DOHH2 (cell line): ENCODE data around the gene LYAR.

Experiments
- H3F3A ChIP-seq: fragments of 200-600 bp; sonication (generic), shearing (Covaris generic); 2 replicates; pipeline ENCODE4 v1.6.0; 2016; ENCODE audit warnings: antibody characterized with exemption, mild to moderate bottlenecking; ENCODE audit not compliant: control insufficient read depth, insufficient read depth
- H3K27ac ChIP-seq: fragments of 200-600 bp; sonication (generic); 2 replicates; pipeline ENCODE4 v1.5.1; 2014; ENCODE audit warnings: low read depth, mild to moderate bottlenecking, low read length, moderate library complexity
- H3K27me3 ChIP-seq: fragments of 200-600 bp; sonication (generic); 2 replicates; pipeline ENCODE4 v1.6.1; 2014; ENCODE audit warnings: mild to moderate bottlenecking, low read length, mixed read lengths; ENCODE audit not compliant: control insufficient read depth
- H3K36me3 ChIP-seq: fragments of 200-600 bp; sonication (generic); 2 replicates; pipeline ENCODE4 v1.6.1; 2014; ENCODE audit warnings: mild to moderate bottlenecking, low read length, moderate library complexity, mixed read lengths; ENCODE audit not compliant: control insufficient read depth
- H3K4me1 ChIP-seq: fragments of 200-600 bp; sonication (generic); 2 replicates; pipeline ENCODE4 v1.6.1; 2014; ENCODE audit warnings: mild to moderate bottlenecking, low read length, mixed read lengths; ENCODE audit not compliant: control insufficient read depth
- H3K4me2 ChIP-seq: fragments of 200-600 bp; sonication (generic); 2 replicates; pipeline ENCODE4 v1.6.0; 2014; ENCODE audit warnings: mild to moderate bottlenecking, low read length, moderate library complexity
- H3K4me3 ChIP-seq: fragments of 200-600 bp; sonication (generic); 2 replicates; pipeline ENCODE4 v1.5.1; 2014; ENCODE audit warnings: mild to moderate bottlenecking, low read length, mixed read lengths
- H3K79me2 ChIP-seq: fragments of 200-600 bp; sonication (generic); 2 replicates; pipeline ENCODE4 v1.6.1; 2014; ENCODE audit warnings: mild to moderate bottlenecking, low read length, mixed read lengths; ENCODE audit not compliant: control insufficient read depth
- H3K9me2 ChIP-seq: fragments of 200-600 bp; sonication (generic); replicated peaks from 2 replicates; pipeline ENCODE4 v1.6.1; 2014; ENCODE audit warnings: mild to moderate bottlenecking, low read length, mixed read lengths; ENCODE audit not compliant: control insufficient read depth
- H3K9me3 ChIP-seq: fragments of 200-600 bp; sonication (generic); 2 replicates; pipeline ENCODE4 v1.6.1; 2014; ENCODE audit warnings: antibody characterized with exemption, low read length, mixed read lengths; ENCODE audit not compliant: control insufficient read depth, insufficient read depth
- H4K20me1 ChIP-seq: fragments of 200-600 bp; sonication (generic); 2 replicates; pipeline ENCODE4 v1.6.0; 2014; ENCODE audit warnings: low read depth, mild to moderate bottlenecking, antibody characterized with exemption, low read length, moderate library complexity; ENCODE audit not compliant: control insufficient read depth, insufficient read depth
- CTCF ChIP-seq: fragments of 200-600 bp; sonication (generic); IDR thresholded peaks from one replicate; pipeline ENCODE4 v1.5.1; 2014; ENCODE audit warnings: antibody characterized with exemption, mild to moderate bottlenecking, low read depth, low read length; ENCODE audit not compliant: poor library complexity, severe bottlenecking
- EZH2phosphoT487 ChIP-seq: fragments of 200-600 bp; sonication (generic); IDR thresholded peaks from 2 replicates; pipeline ENCODE4 v1.6.1; 2017; ENCODE audit warnings: borderline replicate concordance, mild to moderate bottlenecking, antibody characterized with exemption, low read length, moderate library complexity, mixed read lengths

The LYAR gene

GRCh38 chr4:4311193-4311592 is 21.2 kb upstream of the LYAR start:
- Histone ChIP-seq H3K79me2 (no peaks in the 10 kb centered on the region), H3K9me3 (no peaks in the 10 kb centered on the region), H3K4me1 (peaks cover 6% of the 10 kb centered on the region), H3F3A (no peaks in the 10 kb centered on the region), H3K27me3 (no peaks in the 10 kb centered on the region), H4K20me1 (no peaks in the 10 kb centered on the region), H3K36me3 (peaks cover 4% of the 10 kb centered on the region; the same call in 1 of the 2 replicates), H3K4me2 (no peak overlapping the region), H3K27ac (no peak overlapping the region), H3K9me2 (no peaks in the 10 kb centered on the region), H3K4me3 (no peak overlapping the region)
- TF ChIP-seq EZH2phosphoT487 (no peak), CTCF (no peak)

DNA sequence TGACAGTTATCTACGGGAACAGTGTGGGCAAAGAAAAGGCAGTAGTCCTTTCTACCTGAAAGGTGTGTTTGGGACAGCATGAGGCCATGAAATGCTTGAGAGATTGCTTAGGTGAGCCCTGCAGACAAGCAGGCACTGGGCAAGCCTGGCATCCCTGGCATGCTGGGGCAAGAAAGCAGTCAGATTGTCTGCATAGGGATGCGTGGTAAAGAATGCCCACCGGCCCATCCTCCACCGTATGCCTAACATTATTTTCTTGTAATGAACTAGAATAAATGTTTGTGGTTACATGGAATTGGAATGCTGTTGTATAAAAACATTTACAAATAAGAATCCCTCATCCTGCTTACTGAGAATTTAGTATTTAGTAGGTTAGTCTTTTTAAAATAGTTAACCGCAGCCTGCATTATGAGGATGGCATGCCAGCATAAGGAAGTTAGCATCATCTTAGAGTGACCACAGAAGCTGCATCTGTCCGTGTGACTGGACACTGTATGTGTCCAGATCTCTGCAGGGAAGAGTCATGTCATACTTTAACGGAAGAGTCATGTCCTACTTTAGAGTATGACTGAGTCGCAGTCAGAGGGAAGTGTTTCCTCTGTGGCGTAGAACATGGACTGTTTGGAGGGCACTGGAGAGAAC is 19.0 kb upstream of the LYAR start:
- Histone ChIP-seq H4K20me1 (no peaks in the 10 kb centered on the region), H3K9me2 (no peaks in the 10 kb centered on the region), H3K27ac (no peak overlapping the region), H3K79me2 (no peaks in the 10 kb centered on the region), H3K9me3 (no peaks in the 10 kb centered on the region), H3K4me2 (no peak overlapping the region), H3F3A (no peaks in the 10 kb centered on the region), H3K4me1 (peaks cover 6% of the 10 kb centered on the region), H3K4me3 (no peak overlapping the region), H3K36me3 (peaks cover 4% of the 10 kb centered on the region; the same call in 1 of the 2 replicates), H3K27me3 (no peaks in the 10 kb centered on the region)
- no peak for TF ChIP-seq CTCF
- TF ChIP-seq EZH2phosphoT487: no peak

DNA sequence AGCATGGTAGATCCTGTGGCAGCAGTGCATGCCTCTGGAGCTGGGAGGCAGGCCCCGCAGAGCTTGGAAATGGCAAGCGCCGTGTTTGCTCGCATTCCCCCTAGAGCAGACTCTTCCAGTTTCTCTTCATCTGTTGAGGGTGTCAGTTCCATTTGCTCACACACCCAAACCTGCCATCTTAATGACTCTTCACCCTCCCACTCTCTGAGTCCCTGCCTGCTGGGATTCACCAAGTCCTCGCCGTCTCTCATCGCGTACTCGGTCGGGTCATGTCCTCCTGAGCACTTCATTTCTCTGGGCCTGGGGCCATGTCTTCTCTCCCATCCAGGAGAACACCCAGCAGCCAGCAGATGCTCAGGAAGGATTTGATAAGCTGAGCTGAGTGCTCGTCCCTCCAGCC is 17.0 kb upstream of the LYAR start:
- no peaks in the 10 kb centered on the region for H4K20me1 ChIP-seq

More for the DNA sequence above, 17.0 kb upstream of the LYAR start:
- H3K9me3 ChIP-seq: no peaks in the 10 kb centered on the region
- no peaks in the 10 kb centered on the region for H3K9me2 ChIP-seq
- H3K27ac ChIP-seq: no peak overlapping the region
- H3K27me3 ChIP-seq: no peaks in the 10 kb centered on the region
- H3K79me2 ChIP-seq: no peaks in the 10 kb centered on the region
- no peak overlapping the region for H3K4me2 ChIP-seq
- TF ChIP-seq CTCF: no peak
- TF ChIP-seq EZH2phosphoT487: no peak
- no peak overlapping the region for H3K4me3 ChIP-seq
- H3K4me1 ChIP-seq: peaks cover 6% of the 10 kb centered on the region
- 0 out of 2 replicates have a peak, but pooled peaks cover 3% of the 10 kb centered on the region for H3F3A ChIP-seq
- H3K36me3 ChIP-seq: peaks cover 11% of the 10 kb centered on the region
